ENCODE measurements around the gene ROR1. TPM values are rescaled to one million over a fixed set of nuclear protein-coding genes. Genes with fewer than 3 reads are reported as not detected.

The ROR1 gene
- total RNA-seq, 1 donor, result 52.5 TPM

DNA sequence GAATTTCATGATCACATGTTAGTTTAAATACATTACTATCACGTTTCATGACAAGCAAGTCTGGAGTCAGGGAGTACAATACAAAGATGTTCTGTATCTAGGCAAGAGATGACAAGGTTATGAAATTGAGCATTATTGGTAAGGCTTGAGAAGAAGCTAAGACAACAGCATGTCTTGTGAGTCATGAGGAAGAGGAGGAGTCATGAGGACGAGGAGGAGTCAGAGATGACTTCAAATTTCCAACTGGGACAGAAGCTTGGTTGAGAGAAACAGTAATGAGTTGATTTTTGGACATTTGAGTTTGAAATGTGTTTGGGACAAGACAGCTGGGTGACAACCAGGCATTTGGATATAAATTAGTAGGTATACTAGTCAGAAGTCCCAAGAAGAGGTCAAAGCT lies 425.3 kb downstream of the ROR1 start:
- H3K36me3 ChIP-seq (ENCODE audit: insufficient read depth, low read length), result no peaks in the 10 kb centered on the region
- H3K4me3 ChIP-seq (ENCODE audit: insufficient read depth, low read length), result no peak overlapping the region
- H2AFZ ChIP-seq (ENCODE audit: low read length), result no peak overlapping the region
- H4K20me1 ChIP-seq (ENCODE audit: insufficient read depth, low read length), result no peaks in the 10 kb centered on the region
- H3K27ac ChIP-seq (ENCODE audit: low read depth, low read length), result no peak overlapping the region
- no peaks in the 10 kb centered on the region for H3K9me3 ChIP-seq (ENCODE audit: low read depth, low read length)
- H3K79me2 ChIP-seq (ENCODE audit: insufficient read depth, low read length), result no peaks in the 10 kb centered on the region
- H3K27me3 ChIP-seq (ENCODE audit: insufficient read depth, low read length), result no peaks in the 10 kb centered on the region
- no peak overlapping the region for H3K4me2 ChIP-seq (ENCODE audit: insufficient read depth, low read length)
- H3K4me1 ChIP-seq (ENCODE audit: insufficient read depth, low read length), result peaks cover 11% of the 10 kb centered on the region
- DNase-seq (ENCODE audit: insufficient read length, low spot score, missing footprints), result peak; percentile 77
- TF ChIP-seq, protein P1, sequence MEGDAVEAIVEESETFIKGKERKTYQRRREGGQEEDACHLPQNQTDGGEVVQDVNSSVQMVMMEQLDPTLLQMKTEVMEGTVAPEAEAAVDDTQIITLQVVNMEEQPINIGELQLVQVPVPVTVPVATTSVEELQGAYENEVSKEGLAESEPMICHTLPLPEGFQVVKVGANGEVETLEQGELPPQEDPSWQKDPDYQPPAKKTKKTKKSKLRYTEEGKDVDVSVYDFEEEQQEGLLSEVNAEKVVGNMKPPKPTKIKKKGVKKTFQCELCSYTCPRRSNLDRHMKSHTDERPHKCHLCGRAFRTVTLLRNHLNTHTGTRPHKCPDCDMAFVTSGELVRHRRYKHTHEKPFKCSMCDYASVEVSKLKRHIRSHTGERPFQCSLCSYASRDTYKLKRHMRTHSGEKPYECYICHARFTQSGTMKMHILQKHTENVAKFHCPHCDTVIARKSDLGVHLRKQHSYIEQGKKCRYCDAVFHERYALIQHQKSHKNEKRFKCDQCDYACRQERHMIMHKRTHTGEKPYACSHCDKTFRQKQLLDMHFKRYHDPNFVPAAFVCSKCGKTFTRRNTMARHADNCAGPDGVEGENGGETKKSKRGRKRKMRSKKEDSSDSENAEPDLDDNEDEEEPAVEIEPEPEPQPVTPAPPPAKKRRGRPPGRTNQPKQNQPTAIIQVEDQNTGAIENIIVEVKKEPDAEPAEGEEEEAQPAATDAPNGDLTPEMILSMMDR (IDR thresholded peaks at IDR 0.05; ENCODE audit: extremely low read depth, low read depth, low read length), result no peak

DNA sequence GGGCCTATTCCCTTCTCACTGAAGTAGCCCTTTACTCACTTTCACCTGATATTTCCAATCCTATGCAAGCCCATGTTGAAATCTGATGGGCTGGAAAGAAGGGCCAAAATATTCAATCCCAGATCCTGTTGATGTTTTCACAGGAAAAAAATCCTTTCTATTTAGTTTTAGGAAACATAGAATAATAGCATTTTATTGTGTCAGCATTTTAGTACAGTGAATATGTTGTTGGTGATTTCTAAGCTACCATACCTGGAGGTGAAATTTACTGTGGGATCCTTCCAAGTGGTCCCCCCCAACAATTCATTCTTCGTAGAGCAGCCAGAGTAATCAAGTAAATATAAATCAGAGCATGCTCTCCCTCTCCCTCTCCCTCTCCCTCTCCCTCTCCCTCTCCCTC lies 426.2 kb downstream of the ROR1 start:
- TF ChIP-seq, protein P1 (IDR thresholded peaks at IDR 0.05; ENCODE audit: extremely low read depth, low read depth, low read length), result no peak
- H3K27ac ChIP-seq (ENCODE audit: low read depth, low read length), result no peak overlapping the region
- H3K4me3 ChIP-seq (ENCODE audit: insufficient read depth, low read length), result no peak overlapping the region
- no peak for DNase-seq (ENCODE audit: insufficient read length, low spot score, missing footprints)
- H3K9me3 ChIP-seq (ENCODE audit: low read depth, low read length), result no peaks in the 10 kb centered on the region
- no peak overlapping the region for H3K4me2 ChIP-seq (ENCODE audit: insufficient read depth, low read length)
- no peaks in the 10 kb centered on the region for H4K20me1 ChIP-seq (ENCODE audit: insufficient read depth, low read length)
- H3K4me1 ChIP-seq (ENCODE audit: insufficient read depth, low read length), result peaks cover 4% of the 10 kb centered on the region
- no peaks in the 10 kb centered on the region for H3K27me3 ChIP-seq (ENCODE audit: insufficient read depth, low read length)
- H2AFZ ChIP-seq (ENCODE audit: low read length), result no peak overlapping the region
- no peaks in the 10 kb centered on the region for H3K79me2 ChIP-seq (ENCODE audit: insufficient read depth, low read length)
- H3K36me3 ChIP-seq (ENCODE audit: insufficient read depth, low read length), result no peaks in the 10 kb centered on the region

DNA sequence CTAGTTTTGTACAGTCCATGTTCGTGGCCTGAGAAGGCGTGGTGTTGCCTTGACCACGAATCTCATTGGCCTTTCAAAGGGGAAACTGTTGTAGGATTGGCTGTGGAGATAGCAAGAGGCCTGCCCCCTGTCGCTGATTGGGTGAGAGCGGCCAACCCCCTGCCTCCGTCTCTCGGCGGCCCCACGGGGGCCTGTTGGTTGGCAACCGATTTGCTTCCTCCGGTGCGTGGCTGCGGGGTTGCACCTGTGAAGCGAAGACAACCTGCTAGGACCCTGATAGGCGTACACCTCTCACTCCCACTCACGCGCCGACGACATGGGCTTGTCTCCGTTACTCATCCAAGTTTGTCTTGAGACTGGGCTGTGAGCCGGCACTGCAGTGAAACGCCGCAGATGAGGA lies 429.6 kb downstream of the ROR1 start, which contains the start of gene UBE2U:
Gene UBE2U (plus strand): TSS at position 204 of the 400 bp plus-strand sequence. CDS start 428 bp downstream, outside the sequence.
- no peak for DNase-seq (ENCODE audit: insufficient read length, low spot score, missing footprints)
- Histone ChIP-seq H3K9me3 (ENCODE audit: low read depth, low read length) (no peaks in the 10 kb centered on the region), H2AFZ (ENCODE audit: low read length) (no peak within 1 kb of the TSS), H3K27ac (ENCODE audit: low read depth, low read length) (no peak within 1 kb of the TSS), H4K20me1 (ENCODE audit: insufficient read depth, low read length) (no peaks in the 10 kb centered on the region), H3K4me2 (ENCODE audit: insufficient read depth, low read length) (no peak within 1 kb of the TSS), H3K79me2 (ENCODE audit: insufficient read depth, low read length) (no peaks in the 10 kb centered on the region), H3K36me3 (ENCODE audit: insufficient read depth, low read length) (no peaks in the 10 kb centered on the region), H3K4me1 (ENCODE audit: insufficient read depth, low read length) (no peaks in the 10 kb centered on the region), H3K4me3 (ENCODE audit: insufficient read depth, low read length) (no peak within 1 kb of the TSS), H3K27me3 (ENCODE audit: insufficient read depth, low read length) (no peaks in the 10 kb centered on the region)
- TF ChIP-seq, protein P1 (IDR thresholded peaks at IDR 0.05; ENCODE audit: extremely low read depth, low read depth, low read length), result no peak

DNA sequence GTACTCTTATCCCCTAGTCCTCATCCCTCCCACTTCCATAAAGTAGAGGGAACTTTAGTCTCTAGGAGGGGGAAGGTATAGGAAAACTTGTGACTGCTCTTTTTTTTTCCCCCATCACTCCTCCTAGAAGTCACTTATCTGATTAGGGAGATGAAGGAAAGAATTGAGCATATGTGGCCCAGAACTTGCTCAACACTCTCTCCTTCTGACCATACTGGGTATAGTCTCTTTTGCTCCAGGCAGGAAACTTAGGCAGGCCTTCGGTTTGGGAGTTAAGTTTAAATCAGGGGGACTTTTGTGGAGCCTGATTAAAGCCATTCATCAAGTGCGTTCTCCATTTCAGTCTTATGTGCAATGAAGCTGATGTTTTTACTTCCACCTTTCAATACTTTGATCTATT lies 435.4 kb downstream of the ROR1 start:
- Histone ChIP-seq H3K4me3 (ENCODE audit: insufficient read depth, low read length) (no peak overlapping the region), H3K4me2 (ENCODE audit: insufficient read depth, low read length) (no peak overlapping the region), H3K4me1 (ENCODE audit: insufficient read depth, low read length) (peaks cover 17% of the 10 kb centered on the region), H3K79me2 (ENCODE audit: insufficient read depth, low read length) (no peaks in the 10 kb centered on the region), H3K9me3 (ENCODE audit: low read depth, low read length) (no peaks in the 10 kb centered on the region), H3K27me3 (ENCODE audit: insufficient read depth, low read length) (no peaks in the 10 kb centered on the region), H3K36me3 (ENCODE audit: insufficient read depth, low read length) (no peaks in the 10 kb centered on the region), H2AFZ (ENCODE audit: low read length) (peak overlapping the region; percentile 33), H3K27ac (ENCODE audit: low read depth, low read length) (no peak overlapping the region), H4K20me1 (ENCODE audit: insufficient read depth, low read length) (no peaks in the 10 kb centered on the region)
- TF ChIP-seq, protein P1 (IDR thresholded peaks at IDR 0.05; ENCODE audit: extremely low read depth, low read depth, low read length), result peak; percentile 27
- DNase-seq (ENCODE audit: insufficient read length, low spot score, missing footprints), result no peak

All from osteoblast (primary cell).